ENCODE measurements around the gene RPL28. TPM values are rescaled to one million over a fixed set of nuclear protein-coding genes. Genes with fewer than 3 reads are reported as not detected.
"Not testable (repeated sequence)": the region's sequence is repeated elsewhere in the genome, so short reads cannot be mapped to it uniquely, and the experiment has no call there.

The RPL28 gene
- total RNA-seq, 4 donors from 2014 or later, result 466 to 875 (median 590) TPM

DNA sequence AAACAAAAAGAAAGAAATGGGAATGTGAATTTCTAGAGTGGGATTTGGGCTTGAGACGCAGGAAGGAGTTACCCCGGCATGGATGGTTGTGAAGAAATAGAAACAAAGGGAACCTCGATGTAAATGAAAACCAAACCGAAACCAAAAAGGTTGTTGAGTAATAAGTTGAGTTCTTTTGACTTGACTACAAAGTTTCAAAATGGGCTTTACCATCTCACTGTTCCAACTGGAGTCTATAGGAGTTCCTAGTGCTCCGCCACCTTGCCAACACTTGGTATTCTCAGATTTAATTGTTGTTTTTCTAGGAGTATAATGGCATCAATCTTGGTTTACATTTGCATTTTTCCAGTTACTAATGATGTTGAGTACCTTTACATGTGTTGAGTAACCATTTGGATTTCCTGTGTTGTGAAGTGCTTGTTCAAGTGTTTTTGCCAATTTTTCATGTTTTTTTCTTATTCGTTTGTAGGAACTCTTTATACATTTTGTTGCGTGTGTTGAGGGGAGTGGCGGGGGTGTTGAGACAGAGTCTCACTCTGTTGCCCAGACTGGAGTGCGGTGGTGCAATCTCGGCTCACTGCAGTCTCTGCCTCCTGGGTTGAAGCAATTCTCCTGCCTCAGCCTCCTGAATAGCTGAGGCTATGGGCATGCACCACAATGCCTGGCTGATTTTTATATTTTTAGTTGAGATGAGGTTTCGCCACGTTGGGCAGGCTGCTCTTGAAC is 12.6 kb downstream of the RPL28 start:
- no peak overlapping the region for H3K4me3 ChIP-seq (ENCODE audit: low read depth, poor library complexity, severe bottlenecking)
- DNase-seq (ENCODE audit: low spot score in 2 of 2), result no peak
- intact Hi-C loops (cut with DNase I; ENCODE audit: low total_unique reads), result no loop called here
- WGBS, 2 donors, result 82 to 89% methylated on average over 12 of the region's 12 CpGs
- no peak for TF ChIP-seq POLR2A (IDR thresholded peaks at IDR 0.05)
- TF ChIP-seq, protein P1, sequence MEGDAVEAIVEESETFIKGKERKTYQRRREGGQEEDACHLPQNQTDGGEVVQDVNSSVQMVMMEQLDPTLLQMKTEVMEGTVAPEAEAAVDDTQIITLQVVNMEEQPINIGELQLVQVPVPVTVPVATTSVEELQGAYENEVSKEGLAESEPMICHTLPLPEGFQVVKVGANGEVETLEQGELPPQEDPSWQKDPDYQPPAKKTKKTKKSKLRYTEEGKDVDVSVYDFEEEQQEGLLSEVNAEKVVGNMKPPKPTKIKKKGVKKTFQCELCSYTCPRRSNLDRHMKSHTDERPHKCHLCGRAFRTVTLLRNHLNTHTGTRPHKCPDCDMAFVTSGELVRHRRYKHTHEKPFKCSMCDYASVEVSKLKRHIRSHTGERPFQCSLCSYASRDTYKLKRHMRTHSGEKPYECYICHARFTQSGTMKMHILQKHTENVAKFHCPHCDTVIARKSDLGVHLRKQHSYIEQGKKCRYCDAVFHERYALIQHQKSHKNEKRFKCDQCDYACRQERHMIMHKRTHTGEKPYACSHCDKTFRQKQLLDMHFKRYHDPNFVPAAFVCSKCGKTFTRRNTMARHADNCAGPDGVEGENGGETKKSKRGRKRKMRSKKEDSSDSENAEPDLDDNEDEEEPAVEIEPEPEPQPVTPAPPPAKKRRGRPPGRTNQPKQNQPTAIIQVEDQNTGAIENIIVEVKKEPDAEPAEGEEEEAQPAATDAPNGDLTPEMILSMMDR (IDR thresholded peaks at IDR 0.05), result no peak

DNA sequence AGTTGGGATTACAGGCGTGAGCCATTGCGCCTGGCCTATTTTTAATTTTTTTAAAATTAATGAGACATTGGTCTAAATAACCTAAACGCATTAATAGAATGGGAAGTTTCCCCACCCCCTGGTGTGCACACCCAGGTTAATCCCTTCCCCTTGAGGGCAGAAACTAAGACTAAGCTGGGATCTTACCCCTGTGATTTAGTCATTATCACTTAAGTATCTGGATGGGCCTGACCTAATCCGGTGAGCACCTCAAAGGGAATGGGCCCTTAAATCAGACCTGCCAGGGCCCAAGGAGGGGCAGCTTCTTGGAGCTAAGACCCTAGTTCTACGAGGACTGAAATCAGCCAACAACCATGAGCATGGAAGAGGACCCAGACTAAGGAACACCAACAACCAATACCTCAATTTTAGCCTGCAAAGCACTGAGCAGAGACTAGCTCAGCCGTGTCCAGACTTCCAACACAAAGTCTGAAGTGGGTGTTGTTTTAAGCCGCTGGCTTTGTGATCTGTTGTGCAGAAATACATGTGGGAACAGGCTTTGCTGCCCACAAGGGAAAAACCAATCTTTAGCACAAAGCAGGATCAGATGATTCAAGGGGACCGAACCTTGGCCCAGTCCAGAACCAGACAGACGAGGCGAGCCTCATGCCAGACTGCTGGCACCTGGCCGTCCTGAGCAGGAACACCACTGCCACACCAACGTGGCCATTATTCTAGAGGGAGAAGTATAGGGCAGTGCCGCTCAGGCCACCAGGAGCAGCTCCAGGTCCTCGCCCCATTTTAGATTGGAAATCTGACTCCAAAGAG is 14.8 kb downstream of the RPL28 start:
- intact Hi-C loops (cut with DNase I; ENCODE audit: low total_unique reads), result no loop called here
- 59 to 69% methylated on average over 14 of the region's 14 CpGs for WGBS, 2 donors
- H3K4me3 ChIP-seq (ENCODE audit: low read depth, poor library complexity, severe bottlenecking), result no peak overlapping the region
- DNase-seq (ENCODE audit: low spot score in 2 of 2), result no peak
- TF ChIP-seq, protein P1 (IDR thresholded peaks at IDR 0.05), result no peak
- no peak for TF ChIP-seq POLR2A (IDR thresholded peaks at IDR 0.05)

DNA sequence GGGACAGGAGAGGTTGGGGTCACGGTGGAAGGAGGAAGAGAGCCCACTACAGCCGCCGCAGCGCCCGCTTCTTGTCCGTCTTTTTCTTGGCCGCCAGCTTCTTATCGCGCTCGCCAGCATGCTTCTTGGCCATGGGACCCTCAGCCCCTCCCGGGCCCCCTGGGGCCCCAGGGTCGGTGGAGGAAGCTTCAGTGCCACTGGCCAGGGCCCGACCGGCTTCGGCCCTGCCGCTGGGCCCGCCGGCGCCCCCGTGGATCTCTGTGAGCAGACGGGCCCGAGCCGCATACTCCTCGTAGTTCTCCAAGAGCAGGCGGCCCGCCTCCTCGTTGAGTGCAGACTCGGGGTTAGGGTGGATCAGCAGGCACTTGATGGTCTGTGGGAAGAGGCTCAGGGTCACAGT is 15.7 kb downstream of the RPL28 start:
- WGBS, 2 donors, result 94% methylated on average over 9 to 26 of the region's 28 CpGs
- H3K4me3 ChIP-seq (ENCODE audit: low read depth, poor library complexity, severe bottlenecking); intact Hi-C loops (cut with DNase I; ENCODE audit: low total_unique reads); DNase-seq (ENCODE audit: low spot score in 2 of 2): not testable (repeated sequence)

DNA sequence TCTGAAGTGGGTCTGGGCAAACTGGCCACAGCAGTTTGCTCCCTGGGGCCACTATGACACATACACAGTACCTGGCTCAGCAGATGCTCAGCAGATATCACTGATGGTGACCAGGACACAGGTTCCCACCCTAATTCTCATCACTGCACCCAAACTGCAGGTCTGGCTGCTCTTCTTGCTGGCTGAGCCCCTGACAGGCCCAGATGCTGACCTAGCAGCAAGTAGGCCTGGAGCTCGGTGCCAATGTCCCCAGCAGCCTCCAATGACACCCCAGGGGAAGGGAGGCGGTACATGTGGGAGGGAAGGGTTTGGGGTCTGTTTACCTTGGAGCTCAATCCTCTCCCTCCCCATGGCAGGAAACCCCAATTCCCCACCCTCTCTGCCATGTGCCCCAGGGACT is 16.8 kb downstream of the RPL28 start:
- no peak for TF ChIP-seq POLR2A (IDR thresholded peaks at IDR 0.05)
- TF ChIP-seq, protein P1 (IDR thresholded peaks at IDR 0.05), result no peak
- intact Hi-C loops (cut with DNase I; ENCODE audit: low total_unique reads), result no loop called here
- H3K4me3 ChIP-seq (ENCODE audit: low read depth, poor library complexity, severe bottlenecking), result no peak overlapping the region
- DNase-seq (ENCODE audit: low spot score in 2 of 2), result no peak
- WGBS, 2 donors, result 63 to 77% methylated on average over 2 of the region's 2 CpGs

DNA sequence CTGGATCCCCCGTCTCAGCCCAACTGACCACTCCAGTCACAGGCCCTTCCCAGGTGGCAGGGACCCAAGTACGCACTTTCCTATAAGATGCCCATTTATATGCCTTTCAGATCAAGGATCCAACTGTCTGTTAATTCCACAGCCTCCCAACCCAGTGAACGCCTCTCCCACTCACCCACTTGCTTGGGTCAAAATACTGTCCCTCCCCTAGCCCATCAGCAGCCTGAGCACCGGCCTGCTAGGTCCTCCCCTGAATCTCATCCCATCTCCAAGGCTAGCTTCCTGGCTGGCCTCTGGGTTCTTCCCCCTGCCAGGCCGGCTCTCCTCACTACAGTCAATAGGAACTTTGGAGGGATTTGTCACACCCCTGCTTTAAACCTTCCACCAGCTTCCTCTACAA is 19.9 kb downstream of the RPL28 start:
- intact Hi-C loops (cut with DNase I; ENCODE audit: low total_unique reads), result loop anchor here (5.0 kb wide), 1 partner anchor 237 kb away; the partner anchor contains the start of genes ZNF580 and ZNF581
- no peak overlapping the region for H3K4me3 ChIP-seq (ENCODE audit: low read depth, poor library complexity, severe bottlenecking)
- DNase-seq (ENCODE audit: low spot score in 2 of 2), result no peak
- WGBS, 2 donors, result 82 to 86% methylated on average over 5 of the region's 5 CpGs
- TF ChIP-seq POLR2A (IDR thresholded peaks at IDR 0.05), result no peak
- TF ChIP-seq, protein P1 (IDR thresholded peaks at IDR 0.05), result no peak

DNA sequence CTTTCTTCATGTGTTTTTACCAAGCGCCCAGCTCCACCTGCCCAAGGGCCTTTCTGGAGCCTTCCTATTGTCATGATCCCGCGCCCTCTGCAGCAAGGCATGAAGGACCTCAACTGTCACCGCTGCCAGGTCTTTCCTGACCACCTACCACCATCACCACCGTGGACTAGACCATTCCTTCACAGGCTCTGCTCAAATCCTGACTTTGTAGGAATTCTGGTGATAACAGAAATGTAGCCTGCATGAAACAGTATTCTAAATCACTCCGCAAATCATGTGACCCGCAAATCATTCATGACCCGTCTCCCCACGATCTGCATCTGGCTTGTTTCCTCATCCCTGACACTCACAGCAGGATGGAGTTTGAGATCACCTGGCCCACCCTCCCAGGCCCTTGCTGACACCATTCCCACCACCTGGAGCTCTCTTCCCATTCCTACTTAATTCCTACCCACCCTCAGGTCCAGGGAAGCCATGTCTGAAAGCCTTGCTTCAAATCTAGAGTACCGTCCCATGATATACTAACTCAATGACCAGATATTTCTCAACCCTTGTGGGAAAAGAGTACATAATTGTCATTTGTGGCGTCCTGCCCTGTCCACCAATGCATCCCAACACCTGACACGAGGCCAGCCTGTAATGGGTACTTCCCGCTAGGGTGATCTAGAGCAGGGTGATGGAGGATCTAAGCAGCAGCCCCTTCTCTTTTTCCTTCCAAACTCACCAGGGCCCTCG is 20.5 kb downstream of the RPL28 start:
- H3K4me3 ChIP-seq (ENCODE audit: low read depth, poor library complexity, severe bottlenecking), result no peak overlapping the region
- no peak for DNase-seq (ENCODE audit: low spot score in 2 of 2)
- intact Hi-C loops (cut with DNase I; ENCODE audit: low total_unique reads), result loop anchor here (5.0 kb wide), 1 partner anchor 236 kb away; the partner anchor contains the start of genes ZNF580 and ZNF581
- no peak for TF ChIP-seq POLR2A (IDR thresholded peaks at IDR 0.05)
- TF ChIP-seq, protein P1 (IDR thresholded peaks at IDR 0.05), result no peak
- 80 to 83% methylated on average over 14 of the region's 14 CpGs for WGBS, 2 donors
